ENCODE results near the gene ABCA4. TPM values are rescaled to one million over a fixed set of nuclear protein-coding genes. Genes with fewer than 3 reads are reported as not detected.
A peak's percentile ranks its signal among the peaks of the same experiment; 100 is the strongest.

ABCA4 gene
- total RNA-seq, 1 experiment from 2014 or later = 0.12 TPM

DNA sequence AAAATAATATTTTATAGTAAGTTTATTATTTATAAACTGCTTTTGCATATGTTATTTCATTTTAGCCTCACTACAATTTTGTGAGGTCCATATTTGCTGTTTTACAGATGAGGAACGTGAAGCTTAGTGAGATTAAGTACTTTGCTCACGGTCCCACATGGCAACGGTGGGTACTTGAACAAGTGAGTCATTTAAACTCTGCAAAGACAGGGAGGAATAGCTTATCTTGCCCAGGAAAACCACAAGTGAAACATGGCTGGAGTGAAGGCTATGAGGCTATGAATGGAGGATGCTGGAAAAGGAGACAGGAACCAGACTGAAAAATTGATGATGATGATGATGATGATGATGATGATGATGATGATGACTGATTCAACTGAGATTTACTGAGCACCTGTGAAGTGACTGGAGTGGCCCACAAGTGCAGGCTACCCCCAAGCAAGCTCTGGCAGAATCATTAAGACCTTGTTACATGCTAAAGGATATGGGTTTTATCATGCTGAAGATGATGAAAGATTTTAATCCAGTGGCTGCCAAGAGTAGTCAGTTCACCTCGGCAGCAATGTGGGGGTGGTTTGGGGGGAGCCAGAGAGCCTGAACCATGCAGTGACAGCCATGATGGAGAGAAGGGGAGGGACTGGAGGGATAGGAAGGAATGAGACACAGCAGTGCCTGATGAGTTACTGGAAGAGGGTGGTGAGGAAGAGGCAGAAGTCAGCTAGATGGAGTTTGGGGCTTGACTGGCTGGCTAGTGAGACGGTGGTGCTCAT is 1.4 kb upstream of the ABCA4 start:
- DNase-seq (ENCODE audit: low read depth) = peak; percentile 73

GRCh38 chr1:94121411-94121821 is 468 bp upstream of the ABCA4 start:
- DNase-seq (ENCODE audit: low read depth) = peak; percentile 28

DNA sequence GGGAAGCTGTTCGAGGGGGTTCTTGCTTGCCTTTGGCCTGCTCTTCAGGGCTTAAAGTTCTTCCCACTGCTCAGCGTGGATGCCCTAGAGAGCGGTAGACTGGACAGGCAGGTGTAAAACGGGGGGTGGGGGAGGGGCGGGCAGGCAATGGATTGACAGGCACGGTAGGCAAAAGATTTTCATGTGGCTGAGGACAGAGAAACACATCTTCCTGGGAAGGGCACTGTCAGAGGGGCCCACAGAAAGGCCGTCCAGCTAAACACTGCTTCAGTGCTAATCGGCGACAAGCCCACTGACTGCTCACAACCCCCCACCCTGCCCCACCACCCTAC is 412 bp downstream of the ABCA4 start:
- no peak for DNase-seq (ENCODE audit: low read depth)

- DNase-seq (ENCODE audit: low read depth) = no peak
These were observed 965 bp downstream of the ABCA4 start for GRCh38 chr1:94119796-94120569.

DNA sequence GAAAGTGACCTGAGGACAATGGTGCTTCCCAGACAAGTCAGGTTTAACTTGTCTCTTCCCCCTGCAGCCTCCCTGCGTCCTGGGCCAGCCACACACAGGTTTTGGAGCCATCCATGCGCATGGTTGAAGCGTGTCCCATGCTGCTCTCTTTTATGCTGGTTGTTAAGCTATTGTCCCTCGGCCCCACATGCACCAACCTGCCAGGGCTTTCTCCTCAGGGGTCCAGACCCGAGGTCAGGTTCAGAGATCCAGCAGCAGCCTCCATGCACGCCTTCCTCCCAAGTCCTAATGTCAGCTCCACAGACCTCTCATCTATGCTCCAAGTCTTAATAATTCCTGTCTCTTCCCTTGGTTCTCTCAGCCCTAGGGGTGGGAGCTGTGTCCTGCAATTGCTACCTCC is 1.6 kb downstream of the ABCA4 start:
- no peak for DNase-seq (ENCODE audit: low read depth)

DNA sequence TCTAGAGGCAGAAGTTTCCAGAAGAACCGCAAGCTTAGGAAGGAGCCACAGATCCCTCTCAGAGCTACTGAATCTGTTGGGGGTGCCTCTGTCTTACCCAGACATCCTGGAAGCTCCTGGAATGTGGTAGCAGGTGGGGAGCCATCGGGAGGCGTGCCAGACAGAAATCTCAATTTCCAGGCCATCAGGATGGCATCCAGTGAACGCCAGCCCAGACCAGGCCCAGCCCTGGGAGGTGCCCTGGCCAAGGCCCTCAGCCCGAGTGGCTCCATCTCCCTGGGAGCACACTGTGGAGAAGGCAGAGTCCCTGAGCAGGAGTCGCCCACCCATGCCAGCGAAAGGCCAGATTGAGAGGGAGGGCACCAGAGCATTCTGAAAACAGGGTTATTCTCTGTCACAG is 2.5 kb downstream of the ABCA4 start:
- DNase-seq (ENCODE audit: low read depth) = no peak

GRCh38 chr1:94118013-94118412 is 2.9 kb downstream of the ABCA4 start:
- peak; percentile 64 for DNase-seq (ENCODE audit: low read depth)

GRCh38 chr1:94117259-94117851 is 3.6 kb downstream of the ABCA4 start:
- DNase-seq (ENCODE audit: low read depth) = no peak

DNA sequence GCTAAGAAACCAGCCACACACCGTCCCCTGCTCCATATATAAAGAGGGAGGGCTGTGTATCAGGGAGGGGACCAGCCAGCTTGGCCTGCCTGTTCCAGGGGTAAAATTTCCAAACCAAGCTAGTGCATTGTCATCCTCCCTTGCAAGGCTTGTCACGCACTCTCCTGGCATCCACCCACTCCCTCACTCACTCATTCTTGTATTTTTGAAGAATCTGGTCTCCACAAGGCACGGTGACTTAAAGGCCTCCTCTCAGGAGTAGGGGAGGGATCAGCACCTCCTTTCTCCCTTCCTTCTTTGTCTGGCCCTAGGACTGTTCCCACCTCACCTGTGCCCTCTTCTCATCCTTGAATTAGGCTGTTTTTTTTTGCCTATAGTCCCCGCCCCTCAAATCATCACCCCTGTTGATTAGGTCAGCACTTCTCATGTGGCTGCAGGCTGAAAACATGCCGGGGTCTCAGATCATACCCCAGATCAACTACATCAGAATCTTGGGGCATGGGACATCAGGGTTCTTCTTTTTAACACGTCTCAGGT is 5.0 kb downstream of the ABCA4 start:
- peak; percentile 60 for DNase-seq (ENCODE audit: low read depth)

- no peak for DNase-seq (ENCODE audit: low read depth)
These were observed 5.6 kb downstream of the ABCA4 start for GRCh38 chr1:94115254-94115899.

DNA sequence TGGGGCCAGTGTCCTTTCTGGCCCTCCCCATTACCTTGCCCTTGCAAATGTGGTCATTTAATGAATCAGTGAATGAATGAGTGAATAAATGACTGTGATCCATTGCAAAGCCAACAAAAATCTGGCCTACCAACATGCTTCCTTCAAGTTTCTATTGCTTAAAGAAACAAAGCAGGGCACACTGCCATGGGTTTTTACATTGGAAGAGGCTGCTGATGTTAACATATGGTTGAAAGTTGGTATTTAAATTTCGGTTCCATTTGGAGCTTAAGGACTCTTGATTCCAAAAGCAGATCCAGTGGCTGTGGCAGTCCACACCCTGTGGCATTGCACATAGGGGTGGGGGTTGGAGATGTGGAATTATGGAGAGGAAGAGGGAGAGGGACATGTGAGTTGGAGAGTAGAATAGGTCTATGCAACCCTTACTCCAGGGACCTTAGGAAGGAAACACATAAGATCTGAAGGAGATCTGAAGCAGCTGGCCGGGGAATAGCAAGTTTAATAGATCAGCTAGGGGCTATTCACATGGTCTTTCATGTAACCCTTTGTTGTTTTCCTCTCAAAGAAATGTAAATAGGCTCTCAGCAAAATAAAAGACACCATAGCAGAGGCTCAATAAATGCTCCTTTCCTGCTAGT is 7.2 kb downstream of the ABCA4 start:
- no peak for DNase-seq (ENCODE audit: low read depth)

- DNase-seq (ENCODE audit: low read depth) = no peak
These were observed 9.1 kb downstream of the ABCA4 start for GRCh38 chr1:94111879-94112278.

DNA sequence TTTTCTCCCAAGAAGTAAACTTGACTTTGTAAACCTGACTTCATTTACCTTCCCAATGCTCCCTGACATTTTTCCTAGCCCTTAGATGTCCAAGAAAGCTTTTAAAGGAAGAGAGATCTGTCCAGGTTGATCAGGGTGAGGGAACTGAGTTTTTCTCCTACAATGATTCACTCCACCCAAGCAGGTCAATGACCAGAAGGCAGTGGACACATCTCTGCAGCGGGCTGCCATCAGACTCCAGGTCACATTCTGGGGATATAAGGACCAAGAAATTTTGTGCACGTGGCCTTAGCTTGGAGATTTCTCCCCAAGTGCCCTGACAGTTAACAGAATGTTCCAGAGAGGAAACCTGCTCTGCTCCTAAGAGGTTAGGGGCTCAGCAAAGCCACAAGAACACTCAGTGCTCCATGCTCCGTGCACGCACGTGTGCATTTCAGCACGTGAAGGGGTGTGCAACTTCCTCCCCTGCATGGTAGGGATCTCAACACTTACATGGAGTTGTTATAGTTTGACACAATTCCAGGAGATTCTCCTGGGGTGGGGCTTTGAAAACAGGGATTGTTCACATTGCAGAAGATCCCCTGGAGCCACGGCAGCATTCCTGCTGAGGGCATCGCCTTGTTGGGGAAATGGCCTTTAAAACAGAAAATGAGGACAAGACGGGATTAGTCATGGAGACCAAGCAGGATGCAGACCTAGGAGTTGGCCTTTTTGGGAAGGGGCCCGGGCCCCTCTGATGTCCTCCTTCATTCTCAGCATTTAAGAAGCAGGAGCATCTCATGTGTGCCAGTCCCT is 9.8 kb downstream of the ABCA4 start:
- peak; percentile 29 for DNase-seq (ENCODE audit: low read depth)

DNA sequence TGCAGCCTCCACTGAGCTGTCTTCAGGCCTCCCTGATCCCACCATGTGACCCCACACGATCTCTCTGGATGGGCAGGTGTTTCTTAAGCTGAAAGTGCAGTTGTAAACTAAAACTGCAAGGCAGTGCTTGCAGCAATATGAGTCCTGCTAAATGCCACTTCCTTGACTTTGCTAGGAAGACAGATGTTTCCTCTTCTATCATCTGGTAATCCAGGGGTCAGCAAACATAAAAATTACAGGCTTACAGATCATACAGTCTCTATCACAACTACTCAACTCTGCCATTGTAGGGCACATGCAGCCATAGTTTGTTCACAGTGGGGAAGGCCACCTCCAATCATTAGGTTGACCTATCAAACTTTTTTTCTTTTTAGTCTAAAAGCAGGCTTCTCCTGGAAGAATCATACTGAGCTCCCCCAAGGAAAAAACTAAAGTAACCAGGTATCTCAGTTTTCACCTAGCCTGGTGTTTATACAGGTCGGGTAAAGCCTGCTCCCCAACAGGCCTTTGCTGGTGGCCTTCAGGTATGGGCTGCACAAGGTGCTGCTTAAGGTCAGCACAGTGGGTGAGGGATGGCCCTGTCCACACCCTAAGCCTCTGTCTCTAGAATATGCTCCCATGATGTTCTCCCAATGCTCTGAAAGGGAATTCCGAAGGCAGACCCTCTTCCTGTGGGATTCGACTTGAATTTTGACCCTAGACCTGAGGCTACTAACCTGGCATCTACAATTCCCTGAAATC is 10.8 kb downstream of the ABCA4 start:
- no peak for DNase-seq (ENCODE audit: low read depth)

- DNase-seq (ENCODE audit: low read depth) = no peak
These were observed 11.5 kb downstream of the ABCA4 start for GRCh38 chr1:94109478-94109877.

DNA sequence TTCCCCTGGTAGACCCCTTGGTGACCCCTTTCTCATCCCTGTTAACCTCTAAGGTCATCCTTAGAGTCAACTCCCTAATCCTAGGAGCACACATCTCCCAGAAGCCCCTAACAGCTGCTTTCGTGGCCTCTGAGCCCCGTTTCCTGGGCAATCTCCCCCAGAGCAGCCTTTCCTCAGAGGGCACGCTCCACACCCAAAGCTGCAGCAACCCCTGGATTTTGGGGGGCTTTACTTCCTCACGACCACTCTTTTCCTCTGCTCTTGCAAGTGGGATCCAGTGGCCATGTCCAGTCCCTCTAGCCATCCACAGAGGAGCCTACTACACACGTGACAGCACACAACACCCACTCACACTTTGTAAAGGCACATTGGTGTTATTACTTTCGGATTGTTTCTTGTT is 13.8 kb downstream of the ABCA4 start:
- no peak for DNase-seq (ENCODE audit: low read depth)

DNA sequence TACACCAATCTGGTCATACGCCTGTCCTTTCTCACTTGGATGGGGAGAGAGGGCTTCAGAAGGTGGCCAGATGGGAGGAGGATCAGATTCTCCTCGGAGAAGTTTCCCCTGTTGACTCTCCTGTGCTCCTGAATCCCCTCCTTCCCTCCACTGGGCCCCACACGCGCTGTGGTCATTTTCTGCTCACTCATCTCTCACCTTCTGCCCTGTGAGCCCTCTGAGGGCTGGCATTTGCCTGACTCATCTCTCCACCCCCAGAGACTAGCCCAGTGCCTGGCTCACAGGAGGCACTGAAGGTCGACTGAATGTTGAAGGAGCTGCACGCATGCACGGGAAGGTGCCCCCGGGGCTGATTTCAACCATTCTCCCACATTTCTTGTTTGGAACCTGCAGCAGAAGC is 14.2 kb downstream of the ABCA4 start:
- DNase-seq (ENCODE audit: low read depth) = peak; percentile 85

GRCh38 chr1:94105957-94106529 is 14.9 kb downstream of the ABCA4 start:
- DNase-seq (ENCODE audit: low read depth) = peak; percentile 69

- no peak for DNase-seq (ENCODE audit: low read depth)
These were observed 15.4 kb downstream of the ABCA4 start for GRCh38 chr1:94105581-94105952.
